Ishikawa (cell line): ENCODE results near the gene CAMK1D.

Experiments used
- CREB1 ChIP-seq: IDR thresholded peaks from 2 replicates; pipeline ENCODE4 v1.6.1; 2012; ENCODE audit warnings: low read depth
- FOXM1 ChIP-seq: IDR thresholded peaks from 2 replicates; pipeline ENCODE4 v1.6.1; 2012; ENCODE audit warnings: low read depth, borderline replicate concordance
- NFIC ChIP-seq: IDR thresholded peaks from 2 replicates; pipeline ENCODE4 v1.6.1; 2012
- RAD21 ChIP-seq: IDR thresholded peaks from 2 replicates; pipeline ENCODE4 v1.6.1; 2012; ENCODE audit warnings: low read depth
- REST ChIP-seq: IDR thresholded peaks from 2 replicates; pipeline ENCODE4 v1.6.1; 2012; ENCODE audit warnings: low read depth, mild to moderate bottlenecking
- TAF1 ChIP-seq: IDR thresholded peaks from 2 replicates; pipeline ENCODE4 v1.6.1; 2012; ENCODE audit warnings: low read depth, mild to moderate bottlenecking
- TCF12 ChIP-seq: IDR thresholded peaks from 2 replicates; pipeline ENCODE4 v1.6.1; 2012; ENCODE audit warnings: low read depth
- TF ChIP-seq, protein P1 (sequence below): IDR thresholded peaks from 2 replicates; pipeline ENCODE4 v1.6.1; 2012

- TF ChIP-seq REST (no peak), FOXM1 (no peak), TAF1 (no peak), TCF12 (no peak), CREB1 (no peak), NFIC (no peak), RAD21 (no peak)
- TF ChIP-seq, protein P1, sequence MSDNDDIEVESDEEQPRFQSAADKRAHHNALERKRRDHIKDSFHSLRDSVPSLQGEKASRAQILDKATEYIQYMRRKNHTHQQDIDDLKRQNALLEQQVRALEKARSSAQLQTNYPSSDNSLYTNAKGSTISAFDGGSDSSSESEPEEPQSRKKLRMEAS = no peak
Measured at GRCh38 chr10:12444981-12445700, 95.8 kb downstream of the CAMK1D start.
